Muscle of leg (tissue), 11 donors: Measurements from ENCODE around the gene CPNE4. TPM values are rescaled to one million over a fixed set of nuclear protein-coding genes. Genes with fewer than 3 reads are reported as not detected.

ENCODE experiments used
- DNase-seq: peaks from one replicate; pipeline ENCODE4 v3.0.0; 2013
- H3K27ac ChIP-seq: one replicate; pipeline ENCODE4 v1.5.1; 2013; ENCODE audit warnings: mild to moderate bottlenecking, low read length, control low read depth
- H3K27me3 ChIP-seq: one replicate; pipeline ENCODE4 v1.6.1; 2013; ENCODE audit warnings: low read length; ENCODE audit not compliant: control insufficient read depth, insufficient read depth
- H3K36me3 ChIP-seq: one replicate; pipeline ENCODE4 v1.6.1; 2013; ENCODE audit warnings: low read length; ENCODE audit not compliant: control insufficient read depth, insufficient read depth
- H3K4me1 ChIP-seq: one replicate; pipeline ENCODE4 v1.6.1; 2013; ENCODE audit warnings: low read length; ENCODE audit not compliant: control insufficient read depth, insufficient read depth
- H3K4me3 ChIP-seq: one replicate; pipeline ENCODE4 v1.5.1; 2013; ENCODE audit warnings: low read length, control low read depth
- H3K9me3 ChIP-seq: replicated peaks from 2 replicates; pipeline ENCODE4 v1.6.1; 2013; ENCODE audit warnings: low read depth, low read length; ENCODE audit not compliant: control insufficient read depth
- WGBS: methylation state at CpG from one replicate; pipeline ENCODE4 v1.1.5; 2013; ENCODE audit warnings: missing lambda C conversion rate; ENCODE audit not compliant: insufficient coverage; 5-methylcytosine and 5-hydroxymethylcytosine counted together
- polyA plus RNA-seq, 8 donors: library from polyadenylated mRNA; unstranded; fragments of 120-200 nt; gene quantifications; one replicate each; pipeline versions ENCODE4 v1.2.1 to v1.2.3, GENCODE V29; 2013; ENCODE audit warnings: inconsistent platforms in 1 of 8, low replicate concordance in 1 of 8; ENCODE audit not compliant: insufficient read length in 8 of 8, insufficient read depth in 1 of 8
- total RNA-seq: library from RNA; stranded (reverse); fragments of 120-200 nt; gene quantifications from one replicate; pipeline ENCODE4 v1.2.4, GENCODE V29; 2013

CPNE4 gene
- total and polyA plus RNA-seq, 9 donors, result 0.07 to 0.31 (median 0.09) TPM; not detected in 2

GRCh38 chr3:131560795-131561194 is 474.0 kb downstream of the CPNE4 start:
- Histone ChIP-seq H3K9me3 (no peaks in the 10 kb centered on the region), H3K4me3 (no peak overlapping the region), H3K36me3 (no peaks in the 10 kb centered on the region), H3K27me3 (no peaks in the 10 kb centered on the region), H3K27ac (no peak overlapping the region), H3K4me1 (no peaks in the 10 kb centered on the region)
- DNase-seq, result no peak
- no CpG with 5 or more reads among the region's 3 CpGs for WGBS

DNA sequence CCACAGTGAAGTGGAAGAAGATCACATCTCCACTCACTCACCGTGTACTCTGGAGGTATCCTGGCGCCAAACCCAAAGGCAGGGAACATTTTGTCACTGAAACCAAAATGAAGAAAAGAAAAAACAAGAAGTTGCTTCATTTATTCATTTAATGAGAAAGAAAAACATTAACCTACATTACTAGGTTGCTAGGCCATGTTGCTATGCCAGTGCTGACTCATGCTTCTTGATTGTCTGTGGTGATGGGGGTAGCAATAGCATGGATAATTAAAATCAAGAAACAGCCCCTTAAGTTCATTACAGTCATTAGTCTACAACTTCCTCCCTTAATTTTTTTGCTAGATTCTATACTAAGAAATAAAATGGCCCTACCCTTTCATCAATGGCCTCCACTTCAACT is 479.4 kb downstream of the CPNE4 start:
- Histone ChIP-seq H3K36me3 (no peaks in the 10 kb centered on the region), H3K27me3 (no peaks in the 10 kb centered on the region), H3K9me3 (no peaks in the 10 kb centered on the region), H3K27ac (no peak overlapping the region), H3K4me1 (no peaks in the 10 kb centered on the region), H3K4me3 (no peak overlapping the region)
- no peak for DNase-seq
- WGBS, result no CpG with 5 or more reads among the region's 2 CpGs

- H3K27me3 ChIP-seq, result no peaks in the 10 kb centered on the region
- WGBS, result 80% methylated on average over 1 of the region's 3 CpGs
- no peaks in the 10 kb centered on the region for H3K4me1 ChIP-seq
- no peak for DNase-seq
- no peaks in the 10 kb centered on the region for H3K36me3 ChIP-seq
- no peaks in the 10 kb centered on the region for H3K9me3 ChIP-seq
- H3K4me3 ChIP-seq, result no peak overlapping the region
- no peak overlapping the region for H3K27ac ChIP-seq
Observed at GRCh38 chr3:131553495-131554247, 481.1 kb downstream of the CPNE4 start.

DNA sequence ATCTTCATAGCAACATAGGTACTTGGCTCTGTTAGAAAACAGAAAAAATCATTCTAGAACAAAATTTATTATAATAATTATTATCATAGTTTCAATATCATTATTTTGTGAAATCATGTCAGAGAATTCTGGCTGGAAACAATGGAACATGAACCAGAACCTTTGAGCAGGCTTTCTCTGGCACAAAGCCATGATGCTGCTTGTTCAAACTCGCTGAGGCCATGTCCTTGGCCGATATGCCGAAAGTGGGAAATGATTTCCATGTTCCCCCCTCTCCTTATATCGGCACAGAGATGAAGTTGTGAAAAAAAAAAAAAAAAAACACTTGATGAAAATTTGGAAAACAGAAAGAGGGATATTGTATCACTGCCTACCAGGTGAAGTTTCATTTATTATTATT is 483.1 kb downstream of the CPNE4 start:
- Histone ChIP-seq H3K36me3 (no peaks in the 10 kb centered on the region), H3K27me3 (no peaks in the 10 kb centered on the region), H3K27ac (no peak overlapping the region), H3K9me3 (no peaks in the 10 kb centered on the region), H3K4me3 (no peak overlapping the region), H3K4me1 (no peaks in the 10 kb centered on the region)
- DNase-seq, result no peak
- 60% methylated on average over 1 of the region's 4 CpGs for WGBS

DNA sequence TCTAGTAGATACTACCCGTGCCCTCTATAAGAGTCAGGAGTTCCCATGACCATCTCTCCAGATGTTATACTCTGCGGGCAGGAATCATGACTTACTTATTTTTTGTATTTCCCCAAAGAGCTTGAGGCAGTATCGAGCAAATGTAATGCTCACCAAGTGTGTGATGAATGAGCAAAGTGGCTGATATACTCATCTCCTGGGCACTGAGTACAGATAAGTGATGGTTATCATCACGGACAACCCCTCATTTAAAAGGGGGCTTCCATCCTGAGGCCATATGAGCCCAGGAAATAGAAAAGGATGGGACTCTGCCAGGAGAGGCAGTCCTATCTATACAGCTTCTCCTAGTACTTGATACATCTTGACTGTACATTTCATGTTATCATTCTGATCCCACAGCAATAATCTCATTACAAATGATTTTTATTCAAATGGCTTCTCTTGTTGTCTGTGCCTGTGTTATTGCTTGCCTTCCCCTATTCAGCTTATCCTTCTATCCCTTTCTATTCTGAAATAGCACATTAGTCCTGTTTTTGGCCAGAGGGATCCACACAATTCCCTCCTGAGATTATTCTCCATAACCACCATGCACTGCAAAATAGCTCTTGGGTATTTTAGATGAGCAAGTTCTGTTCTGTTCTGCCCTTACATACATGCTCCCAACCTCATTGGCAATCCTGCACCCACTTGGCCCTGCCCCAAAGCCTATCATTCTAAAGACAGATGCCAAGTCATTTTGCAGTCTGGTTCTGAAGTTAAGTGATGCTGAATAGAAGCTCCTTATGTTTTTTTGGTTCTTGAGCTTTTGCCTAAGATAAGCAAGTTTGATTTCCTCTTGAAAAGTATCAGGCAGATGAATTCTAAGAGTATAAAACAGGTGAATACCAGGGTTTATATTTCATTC is 484.0 kb downstream of the CPNE4 start:
- 89% methylated on average over 1 of the region's 4 CpGs for whole genome bisulfite sequencing

GRCh38 chr3:131549340-131549739 is 485.5 kb downstream of the CPNE4 start:
- no peaks in the 10 kb centered on the region for H3K36me3 ChIP-seq
- WGBS, result no CpG with 5 or more reads among the region's 1 CpG
- H3K27me3 ChIP-seq, result no peaks in the 10 kb centered on the region
- no peaks in the 10 kb centered on the region for H3K9me3 ChIP-seq
- no peak overlapping the region for H3K4me3 ChIP-seq
- H3K4me1 ChIP-seq, result no peaks in the 10 kb centered on the region
- no peak for DNase-seq
- no peak overlapping the region for H3K27ac ChIP-seq

More for the DNA sequence above, 484.0 kb downstream of the CPNE4 start:
- no peak for DNase-seq
- Histone ChIP-seq H3K27ac (no peak overlapping the region), H3K9me3 (no peaks in the 10 kb centered on the region), H3K4me1 (no peaks in the 10 kb centered on the region), H3K4me3 (no peak overlapping the region), H3K36me3 (no peaks in the 10 kb centered on the region), H3K27me3 (no peaks in the 10 kb centered on the region)

GRCh38 chr3:131547585-131547984 is 487.2 kb downstream of the CPNE4 start:
- Histone ChIP-seq H3K4me1 (no peaks in the 10 kb centered on the region), H3K36me3 (no peaks in the 10 kb centered on the region), H3K4me3 (no peak overlapping the region), H3K9me3 (no peaks in the 10 kb centered on the region), H3K27ac (no peak overlapping the region), H3K27me3 (no peaks in the 10 kb centered on the region)
- no peak for DNase-seq
- WGBS, result no CpG with 5 or more reads among the region's 1 CpG

GRCh38 chr3:131546441-131546840 is 488.4 kb downstream of the CPNE4 start:
- Histone ChIP-seq H3K4me1 (no peaks in the 10 kb centered on the region), H3K27me3 (no peaks in the 10 kb centered on the region), H3K9me3 (no peaks in the 10 kb centered on the region), H3K27ac (no peak overlapping the region), H3K36me3 (no peaks in the 10 kb centered on the region), H3K4me3 (no peak overlapping the region)
- no peak for DNase-seq

GRCh38 chr3:131544557-131544956 is 490.3 kb downstream of the CPNE4 start:
- H3K27me3 ChIP-seq, result no peaks in the 10 kb centered on the region
- WGBS, result 67% methylated on average over 1 of the region's 2 CpGs
- H3K4me3 ChIP-seq, result no peak overlapping the region
- no peak overlapping the region for H3K27ac ChIP-seq
- no peaks in the 10 kb centered on the region for H3K9me3 ChIP-seq
- no peaks in the 10 kb centered on the region for H3K4me1 ChIP-seq
- no peaks in the 10 kb centered on the region for H3K36me3 ChIP-seq
- DNase-seq, result no peak

DNA sequence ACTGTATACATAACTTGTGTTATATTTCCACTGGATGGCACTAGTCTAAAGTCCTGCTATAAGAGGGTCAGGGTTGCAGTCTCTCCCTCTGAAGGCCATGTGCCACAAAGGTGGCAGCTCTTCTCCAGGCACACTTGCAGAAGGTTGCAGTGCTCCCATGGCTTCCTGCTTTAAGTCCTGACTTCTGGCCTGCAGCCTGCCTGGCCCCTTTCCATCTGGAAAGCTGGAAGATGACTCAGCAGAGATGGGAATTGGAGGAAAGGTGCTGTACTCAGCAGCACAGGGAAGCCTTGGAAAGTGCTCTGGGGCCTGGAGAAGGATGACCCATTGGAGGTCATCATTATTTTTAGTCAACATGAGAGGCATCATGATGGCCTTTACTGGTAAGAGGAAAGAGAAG is 491.1 kb downstream of the CPNE4 start:
- Histone ChIP-seq H3K4me1 (no peaks in the 10 kb centered on the region), H3K36me3 (no peaks in the 10 kb centered on the region), H3K9me3 (no peaks in the 10 kb centered on the region), H3K27me3 (no peaks in the 10 kb centered on the region), H3K27ac (no peak overlapping the region), H3K4me3 (no peak overlapping the region)
- DNase-seq, result peak; percentile 72
